Keratinocyte (primary cell): Measurements from ENCODE around the gene NT5DC2. TPM values are rescaled to one million over a fixed set of nuclear protein-coding genes. Genes with fewer than 3 reads are reported as not detected.

ENCODE experiments used
- DNase-seq: peaks from one replicate; pipeline ENCODE4 v3.0.0-alpha.2; 2011; ENCODE audit warnings: low read depth, missing footprints, low spot score
- FAIRE-seq: peaks from 2 replicates; lab custom pipeline; 2011; peaks lifted over from hg19 to GRCh38; lab: Jason Lieb, UNC
- H2AFZ ChIP-seq: 2 replicates; pipeline ENCODE4 v1.6.0; 2012; ENCODE audit warnings: low read length, control low read depth, inconsistent platforms; ENCODE audit not compliant: control insufficient read depth
- H3K27ac ChIP-seq: 2 replicates; pipeline ENCODE4 v1.5.1; 2011; ENCODE audit warnings: low read length; ENCODE audit not compliant: control insufficient read depth, insufficient read depth
- H3K27me3 ChIP-seq: 3 replicates; pipeline ENCODE4 v1.6.0; 2011; ENCODE audit warnings: low read length; ENCODE audit not compliant: control insufficient read depth, insufficient read depth; ENCODE audit errors: extremely low read depth
- H3K36me3 ChIP-seq, 2 experiments: 2 replicates in 1 of 2; 3 replicates in 1 of 2; pipeline ENCODE4 v1.5.1; 2011; ENCODE audit warnings: low read length in 2 of 2, mild to moderate bottlenecking in 1 of 2; ENCODE audit not compliant: control insufficient read depth in 2 of 2, insufficient read depth in 2 of 2; ENCODE audit errors: extremely low read depth in 1 of 2
- H3K4me1 ChIP-seq: 3 replicates; pipeline ENCODE4 v1.5.1; 2011; ENCODE audit warnings: low read length; ENCODE audit not compliant: control insufficient read depth, insufficient read depth; ENCODE audit errors: extremely low read depth
- H3K4me2 ChIP-seq: 3 replicates; pipeline ENCODE4 v1.6.0; 2011; ENCODE audit warnings: low read depth, low read length; ENCODE audit not compliant: control insufficient read depth, insufficient read depth; ENCODE audit errors: extremely low read depth
- H3K4me3 ChIP-seq, 3 experiments: fragments of 200-600 bp in 1 of 3; sonication (generic) in 1 of 3; 2 replicates in 2 of 3; 3 replicates in 1 of 3; pipeline ENCODE4 v1.5.1; 2011 to 2016; ENCODE audit warnings: low read length in 3 of 3, mild to moderate bottlenecking in 3 of 3, control low read depth in 2 of 3, inconsistent platforms in 1 of 3, low read depth in 1 of 3, mixed read lengths in 1 of 3, mixed run types in 1 of 3, moderate library complexity in 1 of 3; ENCODE audit not compliant: control insufficient read depth in 2 of 3, insufficient read depth in 2 of 3; ENCODE audit errors: extremely low read depth in 1 of 3
- H3K79me2 ChIP-seq: 2 replicates; pipeline ENCODE4 v1.6.0; 2012; ENCODE audit warnings: low read length; ENCODE audit not compliant: control insufficient read depth, insufficient read depth
- H3K9ac ChIP-seq: 3 replicates; pipeline ENCODE4 v1.6.0; 2011; ENCODE audit warnings: low read length; ENCODE audit not compliant: control insufficient read depth, insufficient read depth; ENCODE audit errors: extremely low read depth
- H3K9me1 ChIP-seq: 3 replicates; pipeline ENCODE4 v1.6.0; 2011; ENCODE audit warnings: low read length; ENCODE audit not compliant: control insufficient read depth, insufficient read depth; ENCODE audit errors: extremely low read depth
- H3K9me3 ChIP-seq: 2 replicates; pipeline ENCODE4 v1.5.1; 2012; ENCODE audit warnings: low read depth, low read length; ENCODE audit not compliant: control insufficient read depth
- H4K20me1 ChIP-seq: 3 replicates; pipeline ENCODE4 v1.6.0; 2011; ENCODE audit warnings: low read length; ENCODE audit not compliant: control insufficient read depth, insufficient read depth; ENCODE audit errors: extremely low read depth
- EZH2 ChIP-seq: IDR thresholded peaks from one replicate; pipeline ENCODE4 v1.6.1; 2012; ENCODE audit warnings: inconsistent platforms, mild to moderate bottlenecking, low read length, moderate library complexity
- dilution Hi-C: fragments of 300-500 bp; cut with MboI; formaldehyde crosslinking; loops from one replicate; pipeline ENCODE4 v1.7.0; 2020; ENCODE audit warnings: low sequenced_read_pairs; ENCODE audit not compliant: extremely low pct_ligation_motif_present
- polyA plus RNA-seq, 5 experiments: library from polyadenylated mRNA; depleted of rRNA in 3 of 5; stranded (reverse) in 3 of 5; stranded (forward) in 1 of 5; unstranded in 1 of 5; fragments of >200 nt; gene quantifications; 1 replicate in 1 of 5; 2 replicates in 3 of 5; 3 replicates in 1 of 5; pipeline versions ENCODE4 v1.2.1 to v1.2.3, GENCODE V29; 2011 to 2012; ENCODE audit warnings: missing spikeins in 2 of 5, low read depth in 1 of 5, low replicate concordance in 1 of 5
- TF ChIP-seq, protein P1 (sequence below), 3 experiments: IDR thresholded peaks in 1 of 3; conservative IDR thresholded peaks in 1 of 3; optimal IDR thresholded peaks in 1 of 3; 2 replicates in 2 of 3; 3 replicates in 1 of 3; pipeline versions ENCODE3 to v1.5.1; 2011; ENCODE audit warnings: low read length in 3 of 3, mild to moderate bottlenecking in 3 of 3, moderate library complexity in 2 of 3, control low read depth in 1 of 3, inconsistent platforms in 1 of 3; ENCODE audit not compliant: insufficient read depth in 2 of 3; ENCODE audit errors: extremely low read depth in 1 of 3

The NT5DC2 gene
- polyA plus RNA-seq, 1 donor (not counting 4 experiments of a cell fraction or from before 2014, with no cell fraction given) = 54.7 TPM

GRCh38 chr3:52522651-52523251 is 10.9 kb downstream of the NT5DC2 start:
- Histone ChIP-seq H3K4me2 (no peak overlapping the region), H3K36me3 (peaks cover 6 to 7% of the 10 kb centered on the region in 2 experiments), H3K9me1 (peaks cover 3% of the 10 kb centered on the region), H3K27me3 (peaks cover 3% of the 10 kb centered on the region), H3K4me3 (no peak overlapping the region), H4K20me1 (peaks cover 3% of the 10 kb centered on the region), H3K9me3 (no peaks in the 10 kb centered on the region), H3K9ac (no peak overlapping the region), H3K79me2 (no peaks in the 10 kb centered on the region), H3K4me1 (peaks cover 20% of the 10 kb centered on the region), H2AFZ (no peak overlapping the region), H3K27ac (no peak overlapping the region)
- FAIRE-seq = no peak
- TF ChIP-seq, protein P1, sequence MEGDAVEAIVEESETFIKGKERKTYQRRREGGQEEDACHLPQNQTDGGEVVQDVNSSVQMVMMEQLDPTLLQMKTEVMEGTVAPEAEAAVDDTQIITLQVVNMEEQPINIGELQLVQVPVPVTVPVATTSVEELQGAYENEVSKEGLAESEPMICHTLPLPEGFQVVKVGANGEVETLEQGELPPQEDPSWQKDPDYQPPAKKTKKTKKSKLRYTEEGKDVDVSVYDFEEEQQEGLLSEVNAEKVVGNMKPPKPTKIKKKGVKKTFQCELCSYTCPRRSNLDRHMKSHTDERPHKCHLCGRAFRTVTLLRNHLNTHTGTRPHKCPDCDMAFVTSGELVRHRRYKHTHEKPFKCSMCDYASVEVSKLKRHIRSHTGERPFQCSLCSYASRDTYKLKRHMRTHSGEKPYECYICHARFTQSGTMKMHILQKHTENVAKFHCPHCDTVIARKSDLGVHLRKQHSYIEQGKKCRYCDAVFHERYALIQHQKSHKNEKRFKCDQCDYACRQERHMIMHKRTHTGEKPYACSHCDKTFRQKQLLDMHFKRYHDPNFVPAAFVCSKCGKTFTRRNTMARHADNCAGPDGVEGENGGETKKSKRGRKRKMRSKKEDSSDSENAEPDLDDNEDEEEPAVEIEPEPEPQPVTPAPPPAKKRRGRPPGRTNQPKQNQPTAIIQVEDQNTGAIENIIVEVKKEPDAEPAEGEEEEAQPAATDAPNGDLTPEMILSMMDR (optimal IDR thresholded peaks at IDR 0.05 in 1 of 3, IDR thresholded peaks at IDR 0.05 in 1 of 3, conservative IDR thresholded peaks at IDR 0.05 in 1 of 3; ENCODE audit: extremely low read depth in 1 of 3, insufficient read depth in 2 of 3, low read length in 3 of 3) = no peak
- TF ChIP-seq EZH2 = no peak
- dilution Hi-C loops = no loop called here
- no peak for DNase-seq

- Histone ChIP-seq H2AFZ (no peak overlapping the region), H3K36me3 (peaks cover 4 to 6% of the 10 kb centered on the region in 2 experiments), H3K9me1 (peaks cover 3% of the 10 kb centered on the region), H3K4me2 (no peak overlapping the region), H3K27me3 (peaks cover 5% of the 10 kb centered on the region), H3K79me2 (no peaks in the 10 kb centered on the region), H3K9ac (no peak overlapping the region), H4K20me1 (peaks cover 3% of the 10 kb centered on the region), H3K27ac (no peak overlapping the region), H3K4me1 (peaks cover 20% of the 10 kb centered on the region), H3K9me3 (no peaks in the 10 kb centered on the region), H3K4me3 (no peak overlapping the region)
- TF ChIP-seq, protein P1 (optimal IDR thresholded peaks at IDR 0.05 in 1 of 3, IDR thresholded peaks at IDR 0.05 in 1 of 3, conservative IDR thresholded peaks at IDR 0.05 in 1 of 3; ENCODE audit: extremely low read depth in 1 of 3, insufficient read depth in 2 of 3, low read length in 3 of 3) = no peak
- TF ChIP-seq EZH2 = no peak
- DNase-seq (no peak), FAIRE-seq (no peak)
- dilution Hi-C loops = no loop called here
Measured at GRCh38 chr3:52521881-52522650, 11.6 kb downstream of the NT5DC2 start.
